HTERT RPE-1 (cell line): ENCODE data around the gene BSG.
"Not testable (repeated sequence)": the region's sequence is repeated elsewhere in the genome, so short reads cannot be mapped to it uniquely, and the experiment has no call there.

Experiments
- in situ Hi-C: fragments of 300-500 bp; cut with MboI; formaldehyde crosslinking; loops from 4 replicates; pipeline ENCODE4 v1.14.3; 2020; ENCODE audit warnings: low sequenced_read_pairs

BSG gene

DNA sequence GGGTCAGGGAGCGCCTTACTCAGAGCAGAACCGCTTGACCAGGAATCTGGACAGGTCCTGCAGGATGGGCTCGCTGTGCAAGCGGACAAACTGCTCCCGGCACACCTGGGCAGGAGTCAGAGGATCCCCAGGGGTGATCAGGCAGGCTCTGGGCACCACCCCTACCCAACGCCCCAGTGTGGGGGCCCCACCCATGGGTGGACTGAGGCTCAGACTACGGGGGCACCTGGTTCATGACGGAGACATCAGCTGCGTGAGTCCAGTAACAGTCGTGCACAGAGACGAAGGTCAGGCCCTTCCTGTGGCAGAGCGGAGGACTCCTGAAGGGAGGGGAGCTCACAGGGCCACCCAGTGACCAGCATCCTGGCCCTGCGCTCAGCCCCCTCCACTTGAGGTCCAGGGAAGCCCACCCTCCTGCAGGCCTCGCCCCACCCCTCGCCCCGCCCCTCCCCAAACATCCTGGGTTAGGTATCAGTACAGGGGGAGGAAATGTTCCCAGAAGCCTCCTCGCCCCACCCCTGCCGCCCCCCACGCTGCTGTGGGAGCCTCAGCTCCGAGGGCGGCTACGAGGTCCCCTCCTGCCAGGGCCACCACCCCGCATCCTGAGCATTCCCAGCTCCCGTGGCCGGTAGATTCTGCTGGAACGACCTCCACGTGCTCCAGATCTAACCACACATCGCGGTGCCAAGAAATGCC lies 45.3 kb downstream of the BSG start:
- in situ Hi-C loops = no loop called here

DNA sequence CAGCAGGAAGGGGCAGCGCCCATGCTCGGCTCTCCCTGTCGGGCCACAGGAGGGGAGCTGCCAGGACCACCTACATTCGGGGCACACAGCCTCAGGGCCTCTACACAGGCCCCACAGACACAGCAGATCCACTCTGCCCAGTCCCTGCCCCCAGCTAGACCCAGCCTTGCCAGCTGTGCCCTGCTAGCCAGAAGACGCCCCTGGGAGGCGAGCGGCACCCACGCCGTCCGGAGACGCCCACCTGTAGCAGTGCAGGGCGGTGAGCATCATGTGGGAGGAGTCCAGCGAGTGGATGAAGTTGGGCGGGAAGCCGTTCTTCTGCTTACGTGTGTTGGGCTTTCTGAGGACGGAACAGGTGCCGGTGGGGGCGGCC lies 45.8 kb downstream of the BSG start:
- in situ Hi-C loops = no loop called here

DNA sequence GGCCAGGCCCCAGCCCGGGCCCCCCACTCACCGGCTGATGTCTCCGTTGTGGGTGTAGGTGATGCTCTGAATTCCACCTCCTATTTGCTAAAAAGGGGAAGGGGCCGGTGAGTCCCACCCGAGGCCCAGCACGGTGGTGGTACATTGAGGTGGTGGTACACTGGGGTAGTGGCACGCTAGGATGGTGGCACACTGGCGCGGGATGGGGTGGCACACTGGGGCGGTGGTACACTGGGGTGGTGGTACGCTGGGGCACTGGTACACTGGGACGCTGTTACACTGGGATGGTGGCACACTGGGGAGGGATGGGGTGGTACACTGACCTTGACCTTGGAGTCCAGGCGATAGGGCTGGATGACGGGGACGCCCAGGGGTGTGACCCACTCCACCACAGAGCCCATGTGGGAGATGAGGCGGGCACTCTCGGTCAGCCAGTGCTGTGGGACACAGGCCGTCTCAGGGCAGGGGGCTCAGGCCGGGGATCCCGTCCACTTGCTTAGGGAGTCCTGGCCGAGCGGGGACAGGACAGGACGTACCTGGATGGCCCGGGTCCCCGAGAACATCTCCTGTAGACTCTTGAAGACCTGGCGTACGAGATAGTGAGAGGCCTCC lies 46.4 kb downstream of the BSG start:
- in situ Hi-C loops = no loop called here

DNA sequence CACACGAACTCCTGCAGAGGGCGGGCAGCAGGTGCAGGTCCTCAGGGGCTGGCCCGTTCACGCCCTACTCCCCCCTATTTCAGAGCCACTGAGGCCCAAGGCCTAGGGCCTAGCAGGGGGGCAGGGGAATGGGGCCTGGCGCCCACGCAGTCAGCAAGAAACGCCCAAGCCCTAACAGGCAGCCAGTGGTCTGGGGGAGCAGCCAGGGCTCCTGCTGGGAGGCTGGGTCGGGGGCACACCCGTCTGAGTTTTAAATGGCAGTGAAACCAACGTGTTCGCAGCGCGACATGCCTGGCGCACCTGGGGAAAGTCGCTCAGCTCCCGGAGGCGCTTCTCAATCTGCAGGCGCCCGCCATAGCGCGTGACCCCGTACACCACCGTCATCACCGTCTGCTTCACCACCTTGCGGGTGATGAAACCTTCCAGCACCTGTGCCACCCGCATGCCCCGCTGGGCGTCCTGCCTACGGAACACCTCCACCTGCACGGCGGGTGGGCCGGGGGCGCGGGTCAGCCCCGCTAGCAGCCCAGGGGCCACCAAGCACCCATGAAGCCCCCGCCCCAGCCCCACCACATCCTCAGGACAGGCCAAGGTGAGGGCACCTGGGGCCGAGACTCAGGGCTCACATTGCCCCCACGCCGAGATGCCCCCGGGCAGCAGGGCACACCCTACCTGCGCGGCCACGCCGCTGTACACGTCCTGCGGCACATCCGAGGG lies 47.0 kb downstream of the BSG start:
- in situ Hi-C loops = no loop called here

DNA sequence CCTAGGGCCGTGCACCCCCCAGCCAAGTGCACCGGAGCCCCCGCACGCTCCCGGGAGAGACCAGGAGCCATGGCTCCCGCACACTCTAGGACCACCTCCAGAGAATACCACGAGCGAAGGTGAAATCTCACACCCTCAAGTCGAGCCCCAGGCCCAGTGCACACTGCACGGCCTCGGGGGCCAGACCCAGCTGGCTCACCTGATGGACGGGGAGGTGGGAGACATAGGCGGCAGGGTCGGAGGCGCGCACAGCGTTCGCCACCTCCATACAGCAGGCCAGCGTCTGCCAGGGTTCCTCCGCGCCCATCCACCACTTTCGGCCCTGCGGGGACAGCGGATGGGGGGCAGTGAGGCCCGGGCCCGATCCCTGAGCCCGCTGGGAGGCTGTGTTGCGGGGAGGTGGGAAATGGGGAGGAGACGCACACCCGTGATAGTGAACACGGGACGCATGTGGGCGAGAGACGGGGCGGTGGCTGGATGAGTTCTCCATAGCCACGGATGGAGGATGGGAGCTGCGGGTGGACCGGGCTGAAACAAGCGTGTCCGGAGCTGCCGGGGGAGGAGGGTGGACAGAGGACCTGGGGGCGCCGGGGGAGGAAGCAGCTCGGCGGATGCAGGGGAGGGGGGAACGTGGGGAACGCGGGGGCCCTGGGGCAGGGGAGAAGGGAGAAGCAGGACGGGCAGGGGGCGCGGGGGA lies 47.9 kb downstream of the BSG start:
- in situ Hi-C loops = no loop called here

DNA sequence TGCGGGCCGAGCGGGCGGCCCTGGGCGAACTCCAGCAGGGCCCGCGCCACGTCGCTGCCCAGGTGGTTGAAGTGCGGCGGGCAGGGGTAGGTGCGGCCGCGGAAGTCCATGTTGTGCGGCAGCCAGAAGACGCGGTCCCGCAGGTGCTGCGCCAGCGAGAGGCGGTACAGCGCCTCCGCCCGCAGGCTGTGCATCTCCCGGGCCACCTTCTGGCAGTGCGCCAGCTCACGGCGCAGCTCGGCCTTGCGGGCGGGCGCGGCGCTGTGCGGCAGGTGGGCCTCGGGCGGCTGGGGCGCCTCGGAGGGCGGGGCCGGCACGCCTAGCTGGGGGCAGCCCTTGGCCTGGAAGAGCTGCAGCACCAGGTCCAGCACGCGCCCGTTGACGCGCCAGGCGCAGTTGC lies 48.8 kb downstream of the BSG start:
- in situ Hi-C loops = not testable (repeated sequence)

DNA sequence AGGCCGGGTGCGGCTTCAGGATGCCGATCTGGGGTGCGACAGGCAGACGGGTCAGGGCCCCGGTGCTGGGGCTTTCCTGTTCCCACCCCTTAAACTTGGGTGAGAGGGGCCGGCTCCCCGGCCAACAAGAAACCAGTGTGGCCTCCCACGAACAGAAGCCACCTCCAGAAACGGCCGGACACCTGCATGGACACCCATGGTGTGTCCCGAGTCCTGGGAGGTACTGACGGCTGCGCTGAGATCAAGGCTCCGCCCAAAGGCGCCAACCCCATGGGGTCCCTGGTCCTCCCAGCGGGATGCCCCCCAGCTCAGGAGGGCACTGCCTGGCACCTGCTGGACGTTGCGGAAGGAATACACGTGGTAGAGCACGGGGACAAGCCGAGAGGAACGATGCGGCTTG lies 49.4 kb downstream of the BSG start:
- in situ Hi-C loops = no loop called here

DNA sequence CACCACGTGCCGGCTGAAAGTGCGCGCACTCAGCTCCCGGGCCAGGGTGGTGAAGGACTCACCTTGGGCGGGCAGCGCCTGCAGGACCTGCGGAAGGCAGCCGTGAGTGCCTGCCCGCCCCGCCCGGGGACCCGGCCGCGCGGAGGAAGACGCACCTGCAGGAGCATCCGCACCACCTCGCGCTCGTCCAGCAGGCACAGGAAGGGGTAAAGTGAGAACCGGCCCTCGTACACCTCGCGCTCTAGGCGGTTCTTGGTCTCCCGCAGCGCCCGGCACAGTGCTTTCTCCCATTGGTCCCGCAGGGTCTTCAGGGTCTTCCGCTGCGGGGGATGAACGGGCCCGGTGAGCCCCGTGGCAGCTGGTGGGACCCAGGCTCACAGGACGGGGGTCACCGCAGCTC lies 50.3 kb downstream of the BSG start:
- in situ Hi-C loops = no loop called here

DNA sequence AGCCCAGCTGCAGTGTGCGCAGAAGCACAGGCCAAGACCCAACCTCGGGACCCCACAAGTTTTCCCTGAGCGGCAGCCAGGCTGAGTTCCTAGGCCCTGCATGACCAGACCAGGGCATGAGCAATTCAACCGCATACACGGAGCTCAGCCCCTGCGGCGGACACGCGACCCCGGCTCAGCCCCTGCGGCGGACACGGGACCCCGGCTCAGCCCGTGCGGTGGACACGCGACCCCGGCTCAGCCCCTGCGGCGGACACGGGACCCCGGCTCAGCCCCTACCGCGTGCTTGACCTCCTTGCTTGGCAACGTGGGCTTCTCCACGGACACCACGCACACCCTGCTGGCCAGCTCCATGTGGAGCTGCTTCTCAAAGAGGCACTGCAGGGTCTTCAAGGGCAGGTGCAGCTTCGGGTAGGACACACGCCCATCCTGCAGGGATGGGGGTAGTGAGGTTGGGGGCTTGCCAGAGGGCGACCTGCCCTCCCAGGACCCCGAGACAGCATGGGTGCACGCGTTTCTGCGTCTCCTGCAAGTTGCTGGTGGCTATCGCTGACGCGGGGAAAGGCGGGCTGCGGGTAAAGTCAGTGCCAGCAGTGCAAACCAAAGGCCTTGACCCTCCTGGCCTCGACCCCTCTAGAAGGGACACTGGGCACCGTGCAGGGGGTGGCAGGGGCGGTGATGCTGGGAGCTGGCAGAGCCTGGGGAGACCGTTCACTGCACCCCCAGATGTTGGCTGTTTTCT lies 51.0 kb downstream of the BSG start:
- in situ Hi-C loops = no loop called here

DNA sequence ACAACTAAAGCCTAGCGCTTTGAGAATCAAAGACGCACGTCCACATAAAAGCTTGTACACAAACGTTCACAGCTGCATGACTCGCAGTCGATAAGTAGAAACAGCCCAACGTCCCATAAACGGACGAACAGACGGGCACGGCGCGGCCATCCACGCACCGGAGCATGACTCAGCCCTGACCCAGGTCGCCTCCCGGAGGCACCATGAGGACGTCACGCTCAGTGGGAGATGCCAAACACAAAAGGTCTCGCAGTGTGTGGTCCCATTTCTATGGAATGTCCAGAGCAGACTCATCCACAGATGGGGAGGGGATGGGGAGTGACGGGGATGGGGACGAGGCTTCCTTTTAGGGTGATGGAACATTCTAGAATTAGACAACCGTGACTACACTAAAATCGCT lies 51.6 kb downstream of the BSG start:
- in situ Hi-C loops = no loop called here

DNA sequence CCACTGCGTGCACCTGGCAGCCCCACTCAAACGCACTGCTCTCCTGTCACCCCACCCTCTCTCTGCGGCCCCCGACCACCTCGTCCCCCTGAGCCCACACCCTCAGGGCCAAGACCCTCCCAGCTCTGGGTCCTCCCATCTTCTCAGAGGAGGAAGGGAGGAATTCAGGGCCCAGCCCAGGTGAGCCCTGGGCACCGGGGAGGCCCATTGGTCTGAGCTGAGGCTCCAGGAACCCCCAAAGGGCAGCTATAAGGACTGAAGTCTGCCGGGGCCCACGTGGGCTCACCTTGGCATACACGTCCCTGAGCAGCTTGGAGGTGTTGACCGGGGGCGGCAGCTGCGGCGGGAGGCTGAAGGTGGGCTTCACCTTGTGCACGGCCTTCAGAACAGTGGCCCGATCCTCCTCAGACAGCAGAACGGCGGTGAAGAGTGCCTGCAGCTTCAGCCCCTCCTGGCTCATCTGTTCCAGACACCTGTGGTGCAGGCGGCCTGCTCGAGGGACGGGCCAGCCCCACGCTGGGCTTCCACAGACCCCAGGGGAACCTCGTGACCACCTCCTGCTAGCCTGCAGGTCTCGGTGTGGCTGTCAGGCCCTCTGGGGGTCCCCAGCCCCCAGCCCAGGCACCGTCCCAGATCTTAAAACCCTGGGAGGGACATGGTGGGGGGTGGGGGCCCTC lies 52.2 kb downstream of the BSG start:
- in situ Hi-C loops = no loop called here

DNA sequence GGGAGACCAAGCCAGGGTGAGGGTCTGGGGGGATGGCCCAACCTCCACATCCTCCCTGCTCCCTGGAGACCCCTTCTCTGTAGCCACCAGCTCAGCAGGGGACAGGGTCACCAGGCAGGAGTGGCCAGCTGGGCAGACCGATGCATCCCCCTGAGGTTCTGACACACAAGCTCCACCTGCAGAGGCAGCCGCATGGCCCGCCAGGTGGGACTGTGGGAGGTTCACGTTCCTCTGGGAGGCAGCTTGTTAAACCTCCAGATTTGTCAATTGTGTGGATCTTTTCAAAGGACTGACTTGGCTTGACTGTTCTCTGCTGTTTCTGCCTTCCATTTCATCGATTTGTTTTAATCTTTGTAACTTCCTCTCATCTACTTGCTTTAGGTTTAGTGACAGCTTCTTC lies 52.9 kb downstream of the BSG start:
- in situ Hi-C loops = no loop called here

DNA sequence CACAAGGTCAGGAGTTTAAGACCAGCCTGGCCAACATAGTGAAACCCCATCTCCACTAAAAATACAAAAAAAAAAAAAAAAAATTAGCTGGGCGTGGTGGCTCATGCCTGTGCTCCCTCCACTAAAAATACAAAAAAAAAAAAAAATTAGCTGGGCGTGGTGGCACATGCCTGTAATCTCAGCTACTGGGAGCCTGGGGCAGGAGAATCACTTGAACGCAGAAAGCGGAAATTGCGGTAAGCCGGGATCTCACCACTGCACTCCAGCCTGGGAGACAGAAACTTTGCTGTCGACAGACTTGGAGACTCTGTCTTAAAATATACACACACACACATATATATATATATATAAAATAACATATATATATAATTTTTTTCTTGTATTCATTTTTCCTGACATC lies 54.2 kb downstream of the BSG start:
- in situ Hi-C loops = not testable (repeated sequence)

DNA sequence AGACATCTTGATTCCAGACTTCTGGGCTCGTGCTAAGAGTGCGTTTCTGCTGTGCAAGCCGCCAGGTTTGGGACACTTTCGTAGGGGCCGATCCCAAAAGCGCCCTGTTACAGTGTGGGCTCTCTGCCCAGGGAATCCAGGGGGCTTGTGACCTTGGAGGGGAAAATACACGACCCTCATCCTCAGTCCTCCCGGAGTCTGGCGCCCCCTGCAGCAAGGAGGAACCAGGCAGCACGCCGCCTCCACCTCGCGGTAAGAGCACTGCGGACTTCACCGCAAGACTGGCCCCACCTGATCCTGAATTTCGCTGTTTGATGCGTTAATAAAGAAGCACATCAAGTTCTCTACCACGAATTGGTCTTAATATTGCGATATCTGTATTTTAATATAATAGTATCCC lies 55.8 kb downstream of the BSG start:
- in situ Hi-C loops = no loop called here

DNA sequence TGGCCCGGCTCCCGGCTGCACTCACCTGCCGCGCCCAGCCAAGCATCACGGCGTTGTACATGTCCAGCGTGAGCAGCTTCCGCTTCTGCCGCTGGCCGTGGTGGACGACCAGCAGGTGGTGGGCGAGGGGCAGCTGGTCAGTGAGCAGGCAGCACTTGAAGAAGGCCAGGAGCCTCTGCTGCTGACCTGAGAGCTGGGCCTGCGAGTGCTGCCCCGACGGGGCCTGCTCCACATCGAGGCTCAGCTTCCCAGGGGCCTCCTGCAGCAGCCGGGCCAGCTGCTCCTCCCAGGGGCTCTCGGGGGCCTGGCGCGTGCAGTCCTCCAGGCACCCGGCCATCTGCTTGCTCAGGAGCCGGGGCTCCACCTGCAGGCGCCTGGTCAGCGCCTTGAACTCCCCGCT lies 57.1 kb downstream of the BSG start:
- in situ Hi-C loops = not testable (repeated sequence)

DNA sequence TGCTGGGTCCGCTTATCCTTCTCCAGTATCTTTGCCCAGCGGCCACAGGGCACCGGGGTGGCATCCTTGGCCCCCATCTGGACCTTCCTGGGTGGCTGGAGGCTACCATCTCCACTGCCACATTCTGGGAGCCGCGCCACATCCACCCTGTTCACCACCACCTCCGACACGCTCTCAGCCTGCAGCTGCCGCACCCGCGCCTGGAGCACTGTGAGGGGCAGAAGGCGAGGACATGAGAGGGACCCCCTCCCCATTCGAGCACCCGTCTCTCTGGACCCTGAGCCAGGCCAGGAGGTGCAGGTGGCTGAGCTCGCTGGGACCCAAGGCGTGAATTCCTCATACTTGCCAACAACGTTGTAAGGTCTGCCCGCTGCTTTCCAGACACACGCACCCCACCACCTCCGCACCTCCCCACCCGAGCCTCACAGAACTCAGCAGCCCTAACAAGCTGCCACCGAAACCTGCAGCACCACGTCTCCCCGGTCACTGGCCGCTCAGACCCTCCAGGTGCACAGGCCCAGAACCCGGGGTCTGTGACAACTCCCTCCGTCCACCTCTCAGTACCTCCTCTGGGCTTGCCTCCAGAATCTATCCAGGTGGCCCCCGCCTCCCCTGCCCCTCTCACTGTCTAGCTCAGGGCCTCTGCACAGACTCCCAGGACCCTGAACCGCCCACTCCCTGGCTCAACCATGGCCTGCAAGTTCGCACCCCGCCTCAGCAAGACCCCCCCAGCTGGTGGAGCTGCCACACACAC lies 57.7 kb downstream of the BSG start:
- in situ Hi-C loops = no loop called here

DNA sequence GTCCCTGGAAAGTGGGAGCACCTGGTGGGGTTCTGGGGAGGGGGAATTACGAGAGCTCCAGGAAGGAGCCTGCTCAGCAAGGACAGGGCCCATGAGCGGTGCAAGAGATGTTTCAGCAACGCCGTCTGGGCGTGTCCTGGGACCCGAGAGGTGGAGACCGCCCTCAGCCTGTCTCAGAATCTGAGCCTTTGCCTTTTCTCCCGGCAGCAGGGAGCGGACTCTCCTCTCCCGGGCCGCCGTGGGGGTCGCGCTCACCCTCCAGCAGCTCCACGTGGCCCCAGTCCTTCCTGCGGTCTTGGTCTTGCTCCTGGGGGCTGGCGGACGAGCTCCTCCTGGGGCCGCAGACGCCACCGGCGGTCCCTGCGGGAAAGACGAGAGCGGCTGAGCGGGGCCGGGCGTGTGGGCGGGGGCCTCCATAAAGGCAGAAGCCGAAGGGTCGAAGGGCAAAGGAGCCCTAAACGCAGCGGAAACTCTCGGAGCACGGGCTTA lies 60.2 kb downstream of the BSG start:
- in situ Hi-C loops = no loop called here
